ENCODE measurements around the gene OST4.
"Not testable (repeated sequence)": the region's sequence is repeated elsewhere in the genome, so short reads cannot be mapped to it uniquely, and the experiment has no call there.

OST4 gene

GRCh38 chr2:27071277-27071989 lies at the start of gene OST4:
Gene OST4 (minus strand): TSS chr2:27071654.
- DNase-seq: peak; percentile 91 to 98 (median 96)
- intact Hi-C loops (cut with DNase I): no loop called here

GRCh38 chr2:27119330-27119670 lies 47.8 kb upstream of the OST4 start:
- intact Hi-C loops (cut with DNase I); DNase-seq: not testable (repeated sequence)

- intact Hi-C loops (cut with DNase I): no loop called here
- peak in 29 of 42 donors; percentile 11 to 72 (median 48) for DNase-seq
Observed at GRCh38 chr2:27118525-27119329, 47.3 kb upstream of the OST4 start, which contains the start of gene CGREF1. Gene CGREF1 (minus strand): TSS chr2:27119128. CDS start chr2:27104366, 14,762 bp downstream.

GRCh38 chr2:27117995-27118524 lies 46.6 kb upstream of the OST4 start:
- intact Hi-C loops (cut with DNase I): no loop called here
- peak in 2 of 42 donors; percentile 42 to 54 for DNase-seq

- DNase-seq: no peak
Observed at GRCh38 chr2:27115519-27115918, 44.1 kb upstream of the OST4 start.

GRCh38 chr2:27111392-27112078 lies 40.1 kb upstream of the OST4 start:
- DNase-seq; intact Hi-C loops (cut with DNase I): not testable (repeated sequence)

More at GRCh38 chr2:27115519-27115918, 44.1 kb upstream of the OST4 start:
- intact Hi-C loops (cut with DNase I): no loop called here

- DNase-seq; intact Hi-C loops (cut with DNase I): not testable (repeated sequence)
Observed at GRCh38 chr2:27110603-27111352, 39.3 kb upstream of the OST4 start.

- no peak for DNase-seq
- intact Hi-C loops (cut with DNase I): no loop called here
Observed at GRCh38 chr2:27109083-27109482, 37.6 kb upstream of the OST4 start.

GRCh38 chr2:27108221-27108620 lies 36.8 kb upstream of the OST4 start:
- intact Hi-C loops (cut with DNase I): no loop called here
- no peak for DNase-seq

GRCh38 chr2:27105981-27106380 lies 34.5 kb upstream of the OST4 start:
- intact Hi-C loops (cut with DNase I): no loop called here
- no peak for DNase-seq

GRCh38 chr2:27102329-27102728 lies 30.9 kb upstream of the OST4 start:
- DNase-seq: no peak
- intact Hi-C loops (cut with DNase I): no loop called here

GRCh38 chr2:27100036-27100435 lies 28.6 kb upstream of the OST4 start:
- DNase-seq: no peak
- intact Hi-C loops (cut with DNase I): no loop called here

- DNase-seq: no peak
- intact Hi-C loops (cut with DNase I): loop anchor here (10.0 kb wide), 1 partner anchor 185 kb away; the partner anchor contains the start of gene TRIM54
Observed at GRCh38 chr2:27099334-27099955, 28.0 kb upstream of the OST4 start.

GRCh38 chr2:27097341-27097740 lies 25.9 kb upstream of the OST4 start:
- intact Hi-C loops (cut with DNase I): loop anchor here (10.0 kb wide), 1 partner anchor 187 kb away; the partner anchor contains the start of gene TRIM54
- DNase-seq: no peak

- no peak for DNase-seq
- intact Hi-C loops (cut with DNase I): loop anchor here (10.0 kb wide), 1 partner anchor 188 kb away; the partner anchor contains the start of gene TRIM54
Observed at GRCh38 chr2:27096748-27097297, 25.4 kb upstream of the OST4 start.

- DNase-seq: peak; percentile 58 to 91 (median 80)
- intact Hi-C loops (cut with DNase I): loop anchor here (10.0 kb wide), 1 partner anchor 189 kb away; the partner anchor contains the start of gene TRIM54
Observed at GRCh38 chr2:27095745-27096651, 24.5 kb upstream of the OST4 start.

GRCh38 chr2:27095427-27095744 lies 23.9 kb upstream of the OST4 start:
- intact Hi-C loops (cut with DNase I): loop anchor here (10.0 kb wide), 1 partner anchor 189 kb away; the partner anchor contains the start of gene TRIM54
- DNase-seq: no peak
